Parathyroid adenoma (tissue), 2 donors: ENCODE data around the gene NAMPT.

ENCODE experiments used
- H2AFZ ChIP-seq: fragments of 300-600 bp; sonication (generic); one replicate; pipeline ENCODE4 v1.7.0; 2017; ENCODE audit warnings: antibody characterized with exemption, mild to moderate bottlenecking
- H3K27ac ChIP-seq: fragments of 300-600 bp; sonication (generic); one replicate; pipeline ENCODE4 v1.7.0; 2017
- H3K27me3 ChIP-seq: fragments of 300-600 bp; sonication (generic); one replicate; pipeline ENCODE4 v1.7.0; 2017; ENCODE audit warnings: low read length; ENCODE audit not compliant: control insufficient read depth, insufficient read depth
- H3K36me3 ChIP-seq: fragments of 300-600 bp; sonication (generic); one replicate; pipeline ENCODE4 v1.7.0; 2017; ENCODE audit warnings: low read length; ENCODE audit not compliant: control insufficient read depth, insufficient read depth
- H3K4me1 ChIP-seq: fragments of 300-600 bp; sonication (generic); one replicate; pipeline ENCODE4 v1.7.0; 2017; ENCODE audit warnings: control low read depth
- H3K4me2 ChIP-seq: fragments of 300-600 bp; sonication (generic); one replicate; pipeline ENCODE4 v1.7.0; 2017; ENCODE audit warnings: low read length
- H3K4me3 ChIP-seq: fragments of 300-600 bp; sonication (generic); one replicate; pipeline ENCODE4 v1.7.0; 2017; ENCODE audit warnings: low read depth, low read length
- H3K79me2 ChIP-seq: fragments of 300-600 bp; sonication (generic); one replicate; pipeline ENCODE4 v1.7.0; 2017; ENCODE audit warnings: control low read depth
- H3K9ac ChIP-seq: fragments of 300-600 bp; sonication (generic); one replicate; pipeline ENCODE4 v1.7.0; 2017; ENCODE audit warnings: mild to moderate bottlenecking
- H3K9me3 ChIP-seq: fragments of 300-600 bp; sonication (generic); one replicate; pipeline ENCODE4 v1.7.0; 2017; ENCODE audit warnings: low read length; ENCODE audit not compliant: control insufficient read depth
- TF ChIP-seq, protein P1 (sequence below): fragments of 300-600 bp; sonication (generic); IDR thresholded peaks from one replicate; pipeline ENCODE4 v1.7.0; 2017; ENCODE audit warnings: antibody characterized with exemption, mild to moderate bottlenecking
- donor health status: primary hyperparathyroidism.

NAMPT gene

DNA sequence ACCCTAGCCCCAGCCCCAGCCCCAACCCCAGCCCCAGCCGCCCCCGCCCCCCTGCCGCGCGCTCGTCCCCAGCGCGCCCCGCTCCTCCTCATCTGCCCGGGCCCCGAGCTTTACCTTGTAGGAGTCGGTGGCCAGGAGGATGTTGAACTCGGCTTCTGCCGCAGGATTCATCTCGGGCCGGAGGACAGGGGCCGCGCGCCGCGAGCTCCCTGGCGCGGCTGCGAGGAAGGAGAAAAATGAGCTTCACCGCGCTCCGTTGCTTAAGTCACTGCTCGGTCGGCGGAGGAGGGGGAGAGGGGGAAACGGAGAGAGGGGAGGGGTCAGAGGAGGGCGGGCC lies at the start of gene NAMPT:
TSS of gene NAMPT (minus strand) at position 270 of the 337 bp plus-strand sequence. CDS start at position 171, 99 bp downstream.
- Histone ChIP-seq H2AFZ (peak within 1 kb of the TSS; percentile 99), H3K27ac (peak within 1 kb of the TSS; percentile 96), H3K4me3 (peak within 1 kb of the TSS; percentile 71), H3K4me1 (no peaks in the 10 kb centered on the region), H3K27me3 (no peaks in the 10 kb centered on the region), H3K9me3 (no peaks in the 10 kb centered on the region), H3K79me2 (peaks cover 22% of the 10 kb centered on the region), H3K4me2 (peak within 1 kb of the TSS; percentile 92), H3K9ac (peak within 1 kb of the TSS; percentile 49), H3K36me3 (no peaks in the 10 kb centered on the region)
- TF ChIP-seq, protein P1, sequence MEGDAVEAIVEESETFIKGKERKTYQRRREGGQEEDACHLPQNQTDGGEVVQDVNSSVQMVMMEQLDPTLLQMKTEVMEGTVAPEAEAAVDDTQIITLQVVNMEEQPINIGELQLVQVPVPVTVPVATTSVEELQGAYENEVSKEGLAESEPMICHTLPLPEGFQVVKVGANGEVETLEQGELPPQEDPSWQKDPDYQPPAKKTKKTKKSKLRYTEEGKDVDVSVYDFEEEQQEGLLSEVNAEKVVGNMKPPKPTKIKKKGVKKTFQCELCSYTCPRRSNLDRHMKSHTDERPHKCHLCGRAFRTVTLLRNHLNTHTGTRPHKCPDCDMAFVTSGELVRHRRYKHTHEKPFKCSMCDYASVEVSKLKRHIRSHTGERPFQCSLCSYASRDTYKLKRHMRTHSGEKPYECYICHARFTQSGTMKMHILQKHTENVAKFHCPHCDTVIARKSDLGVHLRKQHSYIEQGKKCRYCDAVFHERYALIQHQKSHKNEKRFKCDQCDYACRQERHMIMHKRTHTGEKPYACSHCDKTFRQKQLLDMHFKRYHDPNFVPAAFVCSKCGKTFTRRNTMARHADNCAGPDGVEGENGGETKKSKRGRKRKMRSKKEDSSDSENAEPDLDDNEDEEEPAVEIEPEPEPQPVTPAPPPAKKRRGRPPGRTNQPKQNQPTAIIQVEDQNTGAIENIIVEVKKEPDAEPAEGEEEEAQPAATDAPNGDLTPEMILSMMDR = no peak

DNA sequence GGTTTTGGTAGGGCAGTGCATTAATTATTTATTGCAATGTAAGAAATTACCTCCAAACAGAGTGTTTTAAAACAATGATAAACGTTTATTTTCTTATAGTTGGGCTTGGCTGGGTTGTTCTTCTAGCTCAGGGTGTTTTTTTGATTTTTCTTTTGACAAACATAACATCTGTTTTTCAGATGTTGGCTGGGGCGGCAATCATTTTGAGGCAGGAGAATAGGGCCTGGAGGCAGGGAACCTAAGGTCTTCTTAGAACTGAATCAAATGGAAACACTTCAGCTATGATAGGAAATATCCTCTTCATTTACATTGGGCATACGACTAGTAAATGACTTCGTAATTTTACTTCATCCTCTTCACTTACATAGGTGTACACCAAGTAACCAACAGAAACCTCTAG lies 47.4 kb upstream of the NAMPT start:
- Histone ChIP-seq H3K4me2 (no peak overlapping the region), H3K9me3 (no peaks in the 10 kb centered on the region), H3K4me3 (no peak overlapping the region), H3K9ac (no peak overlapping the region), H3K36me3 (no peaks in the 10 kb centered on the region), H3K27me3 (no peaks in the 10 kb centered on the region), H3K79me2 (no peaks in the 10 kb centered on the region), H2AFZ (no peak overlapping the region), H3K4me1 (no peaks in the 10 kb centered on the region), H3K27ac (no peak overlapping the region)
- TF ChIP-seq, protein P1 = no peak

DNA sequence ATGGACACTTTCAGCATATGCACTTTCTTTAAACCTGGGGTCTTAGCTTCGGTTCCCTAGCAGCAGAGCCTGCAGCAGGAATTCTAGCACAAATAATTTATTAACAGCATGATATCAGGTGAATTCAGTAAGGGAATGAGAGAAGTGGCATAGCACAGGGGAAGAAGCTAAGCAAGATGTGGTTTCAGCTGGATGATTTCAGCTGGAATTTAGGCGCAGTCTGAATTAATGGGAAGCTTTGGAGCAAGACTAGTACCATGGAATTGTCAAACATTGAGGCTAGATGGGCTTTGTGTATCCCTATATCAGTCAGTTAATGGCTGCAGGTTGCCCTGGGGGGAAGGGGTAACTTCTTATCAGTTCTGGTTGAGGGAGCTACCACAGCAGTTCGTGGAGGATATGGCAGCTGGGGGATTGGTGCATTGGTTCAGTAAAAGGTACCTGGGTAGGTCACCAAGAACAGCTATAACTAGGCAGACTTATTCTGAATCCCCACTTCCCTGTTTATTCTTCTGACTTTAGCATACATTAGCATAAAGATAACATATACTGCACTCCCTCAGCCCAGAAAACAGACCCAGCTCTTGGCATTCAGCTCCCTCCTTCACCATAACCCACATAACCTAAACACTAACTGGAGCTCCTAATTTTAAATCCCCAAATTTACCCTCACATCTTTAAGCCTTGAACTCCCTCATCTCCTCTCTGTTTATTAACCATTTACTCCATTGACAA lies 46.8 kb upstream of the NAMPT start:
- Histone ChIP-seq H2AFZ (no peak overlapping the region), H3K36me3 (no peaks in the 10 kb centered on the region), H3K4me2 (no peak overlapping the region), H3K4me1 (no peaks in the 10 kb centered on the region), H3K9ac (no peak overlapping the region), H3K27ac (no peak overlapping the region), H3K79me2 (no peaks in the 10 kb centered on the region), H3K27me3 (no peaks in the 10 kb centered on the region), H3K4me3 (no peak overlapping the region), H3K9me3 (no peaks in the 10 kb centered on the region)
- TF ChIP-seq, protein P1 = no peak

DNA sequence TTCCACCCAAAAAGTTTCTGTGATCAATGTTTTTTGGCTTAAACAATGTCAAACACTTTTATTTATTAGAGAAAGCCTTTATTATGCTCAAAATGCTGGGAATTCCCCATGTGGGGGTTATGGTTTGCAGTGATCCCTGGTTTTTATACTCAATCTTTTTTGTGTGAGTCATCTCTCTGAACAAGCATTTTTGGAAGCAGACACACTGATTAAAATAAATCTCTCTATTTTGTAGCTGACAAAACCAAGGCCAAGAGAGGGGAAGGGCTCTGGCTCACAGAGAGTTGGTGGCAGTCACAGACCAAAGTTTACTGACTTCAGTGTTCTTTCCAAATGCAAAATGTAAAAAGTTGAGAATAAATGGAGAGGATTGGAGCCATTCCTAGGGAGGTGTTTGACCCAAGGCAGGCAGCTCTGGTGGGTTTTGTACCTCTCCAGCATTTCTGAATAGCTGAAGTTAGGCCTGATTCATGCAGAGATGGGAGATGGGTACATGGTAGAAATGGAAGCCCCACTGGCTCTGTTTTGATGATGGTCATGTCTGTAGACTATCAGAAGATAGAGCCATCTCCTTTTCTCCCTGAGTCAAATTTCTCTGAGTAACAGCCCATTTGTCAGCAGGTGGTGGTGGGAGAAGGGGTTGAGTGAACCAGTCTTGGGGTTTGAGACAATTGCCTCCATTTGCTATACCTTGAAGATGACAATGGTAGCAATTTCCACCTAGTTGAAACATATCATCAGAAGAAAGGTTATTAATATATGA lies 45.4 kb upstream of the NAMPT start:
- Histone ChIP-seq H3K4me2 (no peak overlapping the region), H3K27ac (no peak overlapping the region)
- TF ChIP-seq, protein P1 = no peak

More for the DNA sequence above, 45.4 kb upstream of the NAMPT start:
- H3K79me2 ChIP-seq = no peaks in the 10 kb centered on the region
- no peaks in the 10 kb centered on the region for H3K27me3 ChIP-seq
- H3K4me3 ChIP-seq = no peak overlapping the region
- no peaks in the 10 kb centered on the region for H3K4me1 ChIP-seq
- H3K9me3 ChIP-seq = no peaks in the 10 kb centered on the region
- no peaks in the 10 kb centered on the region for H3K36me3 ChIP-seq
- no peak overlapping the region for H3K9ac ChIP-seq
- H2AFZ ChIP-seq = no peak overlapping the region
